GM23338 (cell line): ENCODE results near the gene CYB5R3. TPM values are rescaled to one million over a fixed set of nuclear protein-coding genes. Genes with fewer than 3 reads are reported as not detected.

ENCODE experiments used
- EZH2 ChIP-seq: fragments of 200-600 bp; sonication (generic); IDR thresholded peaks from one replicate; pipeline ENCODE4 v1.8.0; 2017; ENCODE audit warnings: antibody characterized with exemption, mild to moderate bottlenecking, low read depth; ENCODE audit not compliant: unreplicated experiment
- polyA plus RNA-seq: library from polyadenylated mRNA; unstranded; fragments of >200 nt; fragmentation: Nextera tagmentation; extraction: Ambion mirVana; gene quantifications from 2 replicates; pipeline ENCODE4 v1.2.1, GENCODE V29; 2016
- total RNA-seq: library from RNA; depleted of rRNA; stranded (reverse); fragments of >200 nt; shearing (Covaris generic); gene quantifications from 2 replicates; pipeline ENCODE4 v1.2.3, GENCODE V29; 2014
- TF ChIP-seq, protein P1 (sequence below): fragments of 250-450 bp; sonication (Bioruptor Pico); IDR thresholded peaks from 2 replicates; pipeline ENCODE4 v1.5.0; 2020; ENCODE audit warnings: mild to moderate bottlenecking, moderate library complexity
- TF ChIP-seq, protein P2 (sequence below): IDR thresholded peaks from one replicate; pipeline ENCODE4 v1.6.1; 2018; ENCODE audit warnings: antibody characterized with exemption; ENCODE audit not compliant: unreplicated experiment

CYB5R3 gene
- total and polyA plus RNA-seq, 2 experiments from 2014 or later: 76.2 to 76.9 TPM

DNA sequence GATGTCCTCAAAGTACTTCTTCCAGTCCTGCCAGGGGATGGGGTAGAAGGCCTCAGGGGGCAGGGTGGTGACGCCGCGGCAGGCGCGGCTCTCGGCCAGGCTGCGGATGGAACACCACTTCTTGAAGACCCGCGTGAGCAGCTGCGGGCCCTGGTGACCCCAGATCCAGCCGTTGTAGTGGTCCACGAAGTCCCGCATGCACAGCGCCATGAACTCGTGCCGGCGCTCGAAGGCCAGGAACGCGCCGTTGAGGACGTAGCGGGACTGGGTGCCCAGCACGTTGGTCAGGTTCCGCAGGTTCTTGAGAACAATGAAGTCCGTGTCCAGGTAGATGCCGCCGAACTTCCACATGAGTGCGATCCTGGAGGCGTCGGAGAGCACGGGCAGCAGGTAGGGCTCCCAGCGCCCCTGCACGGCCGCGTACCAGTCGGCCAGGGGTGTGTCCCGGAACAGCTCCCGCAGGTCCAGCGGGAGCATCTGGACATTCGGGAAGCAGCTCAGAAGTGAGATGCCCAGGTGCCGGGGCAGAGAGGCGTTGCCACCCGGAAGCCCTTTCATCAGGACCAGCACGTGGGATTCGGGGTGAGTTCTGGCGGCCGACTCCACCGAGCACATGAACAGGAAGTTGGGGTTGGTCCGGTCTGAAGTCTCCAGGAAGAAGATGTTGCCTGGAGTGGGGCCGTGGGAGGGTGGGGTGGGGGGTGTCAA, 44.0 kb upstream of the CYB5R3 start (continued):
- TF ChIP-seq, protein P1, sequence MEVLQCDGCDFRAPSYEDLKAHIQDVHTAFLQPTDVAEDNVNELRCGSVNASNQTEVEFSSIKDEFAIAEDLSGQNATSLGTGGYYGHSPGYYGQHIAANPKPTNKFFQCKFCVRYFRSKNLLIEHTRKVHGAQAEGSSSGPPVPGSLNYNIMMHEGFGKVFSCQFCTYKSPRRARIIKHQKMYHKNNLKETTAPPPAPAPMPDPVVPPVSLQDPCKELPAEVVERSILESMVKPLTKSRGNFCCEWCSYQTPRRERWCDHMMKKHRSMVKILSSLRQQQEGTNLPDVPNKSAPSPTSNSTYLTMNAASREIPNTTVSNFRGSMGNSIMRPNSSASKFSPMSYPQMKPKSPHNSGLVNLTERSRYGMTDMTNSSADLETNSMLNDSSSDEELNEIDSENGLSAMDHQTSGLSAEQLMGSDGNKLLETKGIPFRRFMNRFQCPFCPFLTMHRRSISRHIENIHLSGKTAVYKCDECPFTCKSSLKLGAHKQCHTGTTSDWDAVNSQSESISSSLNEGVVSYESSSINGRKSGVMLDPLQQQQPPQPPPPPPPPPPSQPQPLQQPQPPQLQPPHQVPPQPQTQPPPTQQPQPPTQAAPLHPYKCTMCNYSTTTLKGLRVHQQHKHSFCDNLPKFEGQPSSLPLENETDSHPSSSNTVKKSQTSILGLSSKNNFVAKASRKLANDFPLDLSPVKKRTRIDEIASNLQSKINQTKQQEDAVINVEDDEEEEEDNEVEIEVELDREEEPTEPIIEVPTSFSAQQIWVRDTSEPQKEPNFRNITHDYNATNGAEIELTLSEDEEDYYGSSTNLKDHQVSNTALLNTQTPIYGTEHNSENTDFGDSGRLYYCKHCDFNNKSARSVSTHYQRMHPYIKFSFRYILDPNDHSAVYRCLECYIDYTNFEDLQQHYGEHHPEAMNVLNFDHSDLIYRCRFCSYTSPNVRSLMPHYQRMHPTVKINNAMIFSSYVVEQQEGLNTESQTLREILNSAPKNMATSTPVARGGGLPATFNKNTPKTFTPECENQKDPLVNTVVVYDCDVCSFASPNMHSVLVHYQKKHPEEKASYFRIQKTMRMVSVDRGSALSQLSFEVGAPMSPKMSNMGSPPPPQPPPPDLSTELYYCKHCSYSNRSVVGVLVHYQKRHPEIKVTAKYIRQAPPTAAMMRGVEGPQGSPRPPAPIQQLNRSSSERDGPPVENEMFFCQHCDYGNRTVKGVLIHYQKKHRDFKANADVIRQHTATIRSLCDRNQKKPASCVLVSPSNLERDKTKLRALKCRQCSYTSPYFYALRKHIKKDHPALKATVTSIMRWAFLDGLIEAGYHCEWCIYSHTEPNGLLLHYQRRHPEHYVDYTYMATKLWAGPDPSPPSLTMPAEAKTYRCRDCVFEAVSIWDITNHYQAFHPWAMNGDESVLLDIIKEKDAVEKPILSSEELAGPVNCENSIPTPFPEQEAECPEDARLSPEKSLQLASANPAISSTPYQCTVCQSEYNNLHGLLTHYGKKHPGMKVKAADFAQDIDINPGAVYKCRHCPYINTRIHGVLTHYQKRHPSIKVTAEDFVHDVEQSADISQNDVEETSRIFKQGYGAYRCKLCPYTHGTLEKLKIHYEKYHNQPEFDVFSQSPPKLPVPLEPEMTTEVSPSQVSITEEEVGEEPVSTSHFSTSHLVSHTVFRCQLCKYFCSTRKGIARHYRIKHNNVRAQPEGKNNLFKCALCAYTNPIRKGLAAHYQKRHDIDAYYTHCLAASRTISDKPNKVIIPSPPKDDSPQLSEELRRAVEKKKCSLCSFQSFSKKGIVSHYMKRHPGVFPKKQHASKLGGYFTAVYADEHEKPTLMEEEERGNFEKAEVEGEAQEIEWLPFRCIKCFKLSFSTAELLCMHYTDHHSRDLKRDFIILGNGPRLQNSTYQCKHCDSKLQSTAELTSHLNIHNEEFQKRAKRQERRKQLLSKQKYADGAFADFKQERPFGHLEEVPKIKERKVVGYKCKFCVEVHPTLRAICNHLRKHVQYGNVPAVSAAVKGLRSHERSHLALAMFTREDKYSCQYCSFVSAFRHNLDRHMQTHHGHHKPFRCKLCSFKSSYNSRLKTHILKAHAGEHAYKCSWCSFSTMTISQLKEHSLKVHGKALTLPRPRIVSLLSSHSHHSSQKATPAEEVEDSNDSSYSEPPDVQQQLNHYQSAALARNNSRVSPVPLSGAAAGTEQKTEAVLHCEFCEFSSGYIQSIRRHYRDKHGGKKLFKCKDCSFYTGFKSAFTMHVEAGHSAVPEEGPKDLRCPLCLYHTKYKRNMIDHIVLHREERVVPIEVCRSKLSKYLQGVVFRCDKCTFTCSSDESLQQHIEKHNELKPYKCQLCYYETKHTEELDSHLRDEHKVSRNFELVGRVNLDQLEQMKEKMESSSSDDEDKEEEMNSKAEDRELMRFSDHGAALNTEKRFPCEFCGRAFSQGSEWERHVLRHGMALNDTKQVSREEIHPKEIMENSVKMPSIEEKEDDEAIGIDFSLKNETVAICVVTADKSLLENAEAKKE: no peak
- TF ChIP-seq, protein P2, sequence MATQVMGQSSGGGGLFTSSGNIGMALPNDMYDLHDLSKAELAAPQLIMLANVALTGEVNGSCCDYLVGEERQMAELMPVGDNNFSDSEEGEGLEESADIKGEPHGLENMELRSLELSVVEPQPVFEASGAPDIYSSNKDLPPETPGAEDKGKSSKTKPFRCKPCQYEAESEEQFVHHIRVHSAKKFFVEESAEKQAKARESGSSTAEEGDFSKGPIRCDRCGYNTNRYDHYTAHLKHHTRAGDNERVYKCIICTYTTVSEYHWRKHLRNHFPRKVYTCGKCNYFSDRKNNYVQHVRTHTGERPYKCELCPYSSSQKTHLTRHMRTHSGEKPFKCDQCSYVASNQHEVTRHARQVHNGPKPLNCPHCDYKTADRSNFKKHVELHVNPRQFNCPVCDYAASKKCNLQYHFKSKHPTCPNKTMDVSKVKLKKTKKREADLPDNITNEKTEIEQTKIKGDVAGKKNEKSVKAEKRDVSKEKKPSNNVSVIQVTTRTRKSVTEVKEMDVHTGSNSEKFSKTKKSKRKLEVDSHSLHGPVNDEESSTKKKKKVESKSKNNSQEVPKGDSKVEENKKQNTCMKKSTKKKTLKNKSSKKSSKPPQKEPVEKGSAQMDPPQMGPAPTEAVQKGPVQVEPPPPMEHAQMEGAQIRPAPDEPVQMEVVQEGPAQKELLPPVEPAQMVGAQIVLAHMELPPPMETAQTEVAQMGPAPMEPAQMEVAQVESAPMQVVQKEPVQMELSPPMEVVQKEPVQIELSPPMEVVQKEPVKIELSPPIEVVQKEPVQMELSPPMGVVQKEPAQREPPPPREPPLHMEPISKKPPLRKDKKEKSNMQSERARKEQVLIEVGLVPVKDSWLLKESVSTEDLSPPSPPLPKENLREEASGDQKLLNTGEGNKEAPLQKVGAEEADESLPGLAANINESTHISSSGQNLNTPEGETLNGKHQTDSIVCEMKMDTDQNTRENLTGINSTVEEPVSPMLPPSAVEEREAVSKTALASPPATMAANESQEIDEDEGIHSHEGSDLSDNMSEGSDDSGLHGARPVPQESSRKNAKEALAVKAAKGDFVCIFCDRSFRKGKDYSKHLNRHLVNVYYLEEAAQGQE: no peak
- no peak for TF ChIP-seq EZH2
